IMR-90 (cell line): Measurements from ENCODE around the gene FNDC10. TPM values are rescaled to one million over a fixed set of nuclear protein-coding genes. Genes with fewer than 3 reads are reported as not detected.

ENCODE experiments used
- ATAC-seq: fragments of 200-7000 bp; cut with Tn5 transposase; 2 replicates; pipeline ENCODE4 v1.9.1; 2020; ENCODE audit warnings: low read depth, mild to moderate bottlenecking, moderate library complexity
- BruUV-seq: library from RNA; stranded (reverse); fragments of 400-500 nt; replicated peaks from 2 replicates; lab custom pipeline; 2021; lab: Mats Ljungman, UMichigan
- CTCF ChIA-PET: fragments of 300-600 bp; formaldehyde crosslinking; extraction: SDS; loops from one replicate; lab custom pipeline; 2021; ENCODE audit warnings: antibody characterized with exemption; lab: Yijun Ruan, JAX
- POLR2A ChIA-PET: fragments of 300-600 bp; sonication (Branson Sonifier 250); formaldehyde crosslinking; loops from one replicate; lab custom pipeline; 2022; ENCODE audit warnings: antibody characterized with exemption; ENCODE audit not compliant: unreplicated experiment; lab: Charles Lee
- DNase-seq: peaks from one replicate; pipeline ENCODE4 v3.0.0; 2013
- H2AFZ ChIP-seq: replicated peaks from 2 replicates; pipeline ENCODE3; 2013; ENCODE audit warnings: low read length, mild to moderate bottlenecking; ENCODE audit not compliant: poor library complexity
- H2AK5ac ChIP-seq: 2 replicates; pipeline ENCODE4 v1.6.1; 2013; ENCODE audit warnings: low read depth, low read length, inconsistent platforms
- H2AK9ac ChIP-seq: replicated peaks from 2 replicates; pipeline ENCODE3; 2013; ENCODE audit warnings: mild to moderate bottlenecking, low read depth, low read length, moderate library complexity; ENCODE audit not compliant: poor library complexity
- H2BK120ac ChIP-seq: 2 replicates; pipeline ENCODE4 v1.6.1; 2013; ENCODE audit warnings: low read depth, low read length, inconsistent platforms
- H2BK15ac ChIP-seq: 3 replicates; pipeline ENCODE4 v1.6.1; 2013; ENCODE audit warnings: low read depth, low read length, inconsistent platforms
- H2BK20ac ChIP-seq: 2 replicates; pipeline ENCODE4 v1.6.1; 2013; ENCODE audit warnings: low read depth, mild to moderate bottlenecking, inconsistent platforms, low read length, moderate library complexity
- H2BK5ac ChIP-seq: 2 replicates; pipeline ENCODE4 v1.6.1; 2013; ENCODE audit warnings: mild to moderate bottlenecking, low read depth, low read length, inconsistent platforms; ENCODE audit not compliant: poor library complexity, severe bottlenecking
- H3K14ac ChIP-seq: replicated peaks from 2 replicates; pipeline ENCODE4 v1.6.1; 2013; ENCODE audit warnings: low read depth, low read length, inconsistent platforms
- H3K18ac ChIP-seq: 2 replicates; pipeline ENCODE4 v1.6.1; 2013; ENCODE audit warnings: low read depth, low read length, control low read depth
- H3K23ac ChIP-seq: 2 replicates; pipeline ENCODE4 v1.6.1; 2013; ENCODE audit warnings: low read depth, low read length, inconsistent platforms
- H3K27ac ChIP-seq: 2 replicates; pipeline ENCODE4 v1.5.1; 2013; ENCODE audit warnings: mild to moderate bottlenecking, control low read depth, low read length; ENCODE audit not compliant: insufficient read depth
- H3K27me3 ChIP-seq: 2 replicates; pipeline ENCODE4 v1.6.1; 2013; ENCODE audit warnings: low read length; ENCODE audit not compliant: control insufficient read depth, insufficient read depth
- H3K36me3 ChIP-seq: 2 replicates; pipeline ENCODE4 v1.6.1; 2013; ENCODE audit warnings: low read length, mixed read lengths; ENCODE audit not compliant: control insufficient read depth, insufficient read depth
- H3K4ac ChIP-seq: 2 replicates; pipeline ENCODE4 v1.6.1; 2013; ENCODE audit warnings: low read depth, low read length, inconsistent platforms
- H3K4me1 ChIP-seq: 2 replicates; pipeline ENCODE4 v1.6.1; 2013; ENCODE audit warnings: low read length, mixed read lengths; ENCODE audit not compliant: control insufficient read depth, insufficient read depth
- H3K4me2 ChIP-seq: 2 replicates; pipeline ENCODE4 v1.6.1; 2013; ENCODE audit warnings: low read depth, mild to moderate bottlenecking, control low read depth, low read length, moderate library complexity
- H3K4me3 ChIP-seq: 2 replicates; pipeline ENCODE4 v1.5.1; 2013; ENCODE audit warnings: low read depth, mild to moderate bottlenecking, control low read depth, low read length, moderate library complexity; ENCODE audit not compliant: insufficient read depth
- H3K56ac ChIP-seq: 2 replicates; pipeline ENCODE4 v1.6.1; 2013; ENCODE audit warnings: low read length, inconsistent platforms; ENCODE audit not compliant: insufficient read depth; ENCODE audit errors: extremely low read depth
- H3K79me1 ChIP-seq, 2 experiments: 2 replicates each; pipeline ENCODE4 v1.6.1; 2013; ENCODE audit warnings: low read length in 2 of 2, inconsistent platforms in 1 of 2, low read depth in 1 of 2
- H3K9ac ChIP-seq: 2 replicates; pipeline ENCODE4 v1.6.1; 2013; ENCODE audit warnings: low read depth, low read length, control low read depth
- H3K9me1 ChIP-seq: 2 replicates; pipeline ENCODE4 v1.6.1; 2013; ENCODE audit warnings: low read length, inconsistent platforms; ENCODE audit not compliant: insufficient read depth
- H3K9me3 ChIP-seq: 2 replicates; pipeline ENCODE4 v1.6.1; 2013; ENCODE audit warnings: low read length; ENCODE audit not compliant: control insufficient read depth, insufficient read depth
- H4K20me1 ChIP-seq: 2 replicates; pipeline ENCODE4 v1.6.1; 2013; ENCODE audit warnings: low read length, inconsistent platforms; ENCODE audit not compliant: insufficient read depth
- H4K5ac ChIP-seq: 2 replicates; pipeline ENCODE4 v1.6.1; 2013; ENCODE audit warnings: mild to moderate bottlenecking, low read depth, low read length, control low read depth
- H4K8ac ChIP-seq, 2 experiments: 2 replicates each; pipeline ENCODE4 v1.6.1; 2013; ENCODE audit warnings: low read depth in 2 of 2, low read length in 2 of 2, control low read depth in 1 of 2, inconsistent platforms in 1 of 2
- H4K91ac ChIP-seq: 2 replicates; pipeline ENCODE4 v1.6.1; 2013; ENCODE audit warnings: low read depth, low read length, inconsistent platforms; ENCODE audit not compliant: insufficient read depth
- FOS ChIP-seq: fragments of 150-350 bp; IDR thresholded peaks from 2 replicates; pipeline ENCODE4 v1.6.1; 2016; ENCODE audit warnings: low read depth, low read length
- NFE2L2 ChIP-seq: fragments of 150-350 bp; IDR thresholded peaks from 2 replicates; pipeline ENCODE4 v1.6.1; 2016; ENCODE audit warnings: low read depth, mild to moderate bottlenecking, low read length
- WGBS, 2 experiments: methylation state at CpG; one replicate each; pipeline versions ENCODE4 v1.1.5 to v1.1.7; 2013; ENCODE audit warnings: missing lambda C conversion rate in 2 of 2; ENCODE audit not compliant: insufficient read length in 1 of 2; ENCODE audit errors: extremely low coverage in 2 of 2; 5-methylcytosine and 5-hydroxymethylcytosine counted together
- dilution Hi-C: fragments of 300-500 bp; cut with HindIII; formaldehyde crosslinking; loops from one replicate; pipeline ENCODE4 v1.14.3; 2018; ENCODE audit warnings: low sequenced_read_pairs; ENCODE audit not compliant: unreplicated experiment
- in situ Hi-C: fragments of 300-500 bp; cut with MboI; formaldehyde crosslinking; loops from 3 replicates; pipeline ENCODE4 v1.14.3; 2019; ENCODE audit warnings: low sequenced_read_pairs, inconsistent platforms, mixed read lengths
- intact Hi-C: fragments of 100-400 bp; cut with micrococcal nuclease; formaldehyde crosslinking; loops from 2 replicates; pipeline ENCODE4 v1.10.0; 2022
- polyA plus RNA-seq, 3 experiments: library from polyadenylated mRNA; depleted of rRNA; stranded (reverse); fragments of >200 nt; gene quantifications; 2 replicates each; pipeline ENCODE4 v1.2.3, GENCODE V29; 2012; ENCODE audit warnings: low replicate concordance in 1 of 3
- total RNA-seq: library from RNA; depleted of rRNA; stranded (reverse); fragments of >200 nt; gene quantifications from 2 replicates; pipeline ENCODE4 v1.2.3, GENCODE V29; 2012
- TF ChIP-seq, protein P1 (sequence below): fragments of 150-350 bp; IDR thresholded peaks from 2 replicates; pipeline ENCODE4 v1.6.1; 2016; ENCODE audit warnings: low read depth, mild to moderate bottlenecking, low read length, moderate library complexity, borderline replicate concordance
- TF ChIP-seq, protein P2 (sequence below): conservative IDR thresholded peaks from 2 replicates; pipeline ENCODE4 v1.5.1; 2012; ENCODE audit warnings: mild to moderate bottlenecking, low read depth, low read length, improper control_type of control experiment

The FNDC10 gene
- total and polyA plus RNA-seq, 2 of the 4 experiments (the other 2 are of a cell fraction): 0.36 to 5.8 TPM

DNA sequence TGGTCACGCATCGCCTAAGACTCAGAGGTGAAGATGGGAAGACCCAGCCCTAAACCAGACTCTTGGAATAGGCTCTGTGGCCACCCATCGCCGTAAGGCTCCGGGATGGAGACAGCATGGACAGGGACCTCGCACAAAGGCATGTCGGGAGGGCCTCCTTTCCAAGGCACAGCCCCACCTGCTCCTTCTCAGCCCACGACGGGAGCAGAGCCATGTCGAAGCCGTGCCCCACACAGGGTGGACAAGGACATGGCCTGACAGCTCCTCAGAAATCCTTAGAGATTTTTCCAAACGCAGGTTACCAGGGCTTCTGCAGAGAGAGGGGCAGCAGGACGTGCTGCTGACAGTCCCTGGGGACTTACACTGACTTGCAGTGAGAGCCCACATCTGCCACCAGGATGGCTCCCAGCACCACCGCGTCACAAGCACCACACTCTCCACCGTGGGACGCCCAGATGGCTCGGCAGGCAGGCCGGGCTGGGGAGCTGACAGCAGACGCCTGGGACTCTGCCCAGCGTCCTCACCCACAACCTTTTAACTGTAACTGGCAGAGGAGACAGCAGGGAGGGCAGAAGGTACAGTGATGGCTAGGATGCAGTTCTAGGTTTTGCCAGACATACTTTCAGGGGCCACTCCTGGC is 37.3 kb downstream of the FNDC10 start:
- no peak overlapping the region for H3K4ac ChIP-seq

More for the DNA sequence above, 37.3 kb downstream of the FNDC10 start:
- 100% methylated on average over 8 of the region's 21 CpGs; no CpG with 5 or more reads in 1 of the 2 experiments for WGBS, 2 experiments
- H3K27ac ChIP-seq: no peak overlapping the region
- H3K9me1 ChIP-seq: peaks cover 15% of the 10 kb centered on the region; the same call in 1 of the 2 replicates
- no peak overlapping the region for H4K91ac ChIP-seq
- no peak overlapping the region for H3K4me3 ChIP-seq
- H3K9me3 ChIP-seq: no peaks in the 10 kb centered on the region
- dilution Hi-C loops (no loop called here), intact Hi-C loops (no loop called here), in situ Hi-C loops (no loop called here)
- H2AK5ac ChIP-seq: no peak overlapping the region
- DNase-seq: no peak
- H2BK120ac ChIP-seq: no peak overlapping the region
- H3K56ac ChIP-seq: no peak overlapping the region
- H3K36me3 ChIP-seq: peaks cover 54% of the 10 kb centered on the region
- H3K4me2 ChIP-seq: no peak overlapping the region
- H2AFZ ChIP-seq: peak overlapping the region; percentile 27
- no TSS peak for BruUV-seq
- H2AK9ac ChIP-seq: no peak overlapping the region
- H3K18ac ChIP-seq: no peak overlapping the region
- H3K4me1 ChIP-seq: no peaks in the 10 kb centered on the region
- H2BK20ac ChIP-seq: no peak overlapping the region
- H2BK15ac ChIP-seq: no peak overlapping the region
- no peak for TF ChIP-seq FOS
- TF ChIP-seq, protein P1, sequence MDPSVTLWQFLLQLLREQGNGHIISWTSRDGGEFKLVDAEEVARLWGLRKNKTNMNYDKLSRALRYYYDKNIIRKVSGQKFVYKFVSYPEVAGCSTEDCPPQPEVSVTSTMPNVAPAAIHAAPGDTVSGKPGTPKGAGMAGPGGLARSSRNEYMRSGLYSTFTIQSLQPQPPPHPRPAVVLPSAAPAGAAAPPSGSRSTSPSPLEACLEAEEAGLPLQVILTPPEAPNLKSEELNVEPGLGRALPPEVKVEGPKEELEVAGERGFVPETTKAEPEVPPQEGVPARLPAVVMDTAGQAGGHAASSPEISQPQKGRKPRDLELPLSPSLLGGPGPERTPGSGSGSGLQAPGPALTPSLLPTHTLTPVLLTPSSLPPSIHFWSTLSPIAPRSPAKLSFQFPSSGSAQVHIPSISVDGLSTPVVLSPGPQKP: no peak
- TF ChIP-seq, protein P2, sequence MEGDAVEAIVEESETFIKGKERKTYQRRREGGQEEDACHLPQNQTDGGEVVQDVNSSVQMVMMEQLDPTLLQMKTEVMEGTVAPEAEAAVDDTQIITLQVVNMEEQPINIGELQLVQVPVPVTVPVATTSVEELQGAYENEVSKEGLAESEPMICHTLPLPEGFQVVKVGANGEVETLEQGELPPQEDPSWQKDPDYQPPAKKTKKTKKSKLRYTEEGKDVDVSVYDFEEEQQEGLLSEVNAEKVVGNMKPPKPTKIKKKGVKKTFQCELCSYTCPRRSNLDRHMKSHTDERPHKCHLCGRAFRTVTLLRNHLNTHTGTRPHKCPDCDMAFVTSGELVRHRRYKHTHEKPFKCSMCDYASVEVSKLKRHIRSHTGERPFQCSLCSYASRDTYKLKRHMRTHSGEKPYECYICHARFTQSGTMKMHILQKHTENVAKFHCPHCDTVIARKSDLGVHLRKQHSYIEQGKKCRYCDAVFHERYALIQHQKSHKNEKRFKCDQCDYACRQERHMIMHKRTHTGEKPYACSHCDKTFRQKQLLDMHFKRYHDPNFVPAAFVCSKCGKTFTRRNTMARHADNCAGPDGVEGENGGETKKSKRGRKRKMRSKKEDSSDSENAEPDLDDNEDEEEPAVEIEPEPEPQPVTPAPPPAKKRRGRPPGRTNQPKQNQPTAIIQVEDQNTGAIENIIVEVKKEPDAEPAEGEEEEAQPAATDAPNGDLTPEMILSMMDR: no peak
- no peak for TF ChIP-seq NFE2L2
- H3K9ac ChIP-seq: no peak overlapping the region
- ChIA-PET POLR2A (no interaction called here), CTCF (no interaction called here)
- no peak overlapping the region for H3K14ac ChIP-seq
- no peak overlapping the region for H4K8ac ChIP-seq
- peaks cover 64% of the 10 kb centered on the region for H4K20me1 ChIP-seq
- H3K79me1 ChIP-seq: peaks cover 18 to 71% of the 10 kb centered on the region in 2 experiments
- no peaks in the 10 kb centered on the region for H3K27me3 ChIP-seq
- H2BK5ac ChIP-seq: no peak overlapping the region
- ATAC-seq: no peak
- no peak overlapping the region for H3K23ac ChIP-seq
- no peak overlapping the region for H4K5ac ChIP-seq
